Measurements from ENCODE around the gene ZNF467. TPM values are rescaled to one million over a fixed set of nuclear protein-coding genes. Genes with fewer than 3 reads are reported as not detected.

ZNF467 gene
- total and polyA plus RNA-seq, 2 of the 8 experiments (the other 6 are each of a cell fraction or from before 2014, with no cell fraction given) = 0.50 to 0.51 TPM

- H4K5ac ChIP-seq (ENCODE audit: insufficient read length, low read depth, low read length) = no peak overlapping the region
- no peak overlapping the region for H3K4me2 ChIP-seq (ENCODE audit: insufficient read depth in 1 of 2, low read depth in 2 of 2, low read length in 2 of 2)
- H3K36me3 ChIP-seq (ENCODE audit: control insufficient read depth in 2 of 4, insufficient read depth in 4 of 4, low read length in 3 of 4) = no peaks in the 10 kb centered on the region
- peaks cover 8 to 44% (median 35%) of the 10 kb centered on the region in 4 experiments for H3K27me3 ChIP-seq (replicated peaks in 1 of 4; ENCODE audit: control insufficient read depth in 3 of 4, extremely low read depth in 1 of 4, insufficient read depth in 3 of 4, low read length in 3 of 4)
- H3K56ac ChIP-seq (replicated peaks; ENCODE audit: insufficient read length, low read depth, low read length) = no peak overlapping the region
- H3K4me1 ChIP-seq (replicated peaks in 1 of 4; ENCODE audit: control insufficient read depth in 3 of 4, insufficient read depth in 4 of 4, low read length in 3 of 4) = peaks cover 0 to 4% (median 2%) of the 10 kb centered on the region in 4 experiments; a peak in 5 of 7 replicates
- no peaks in the 10 kb centered on the region for H3K9me3 ChIP-seq (ENCODE audit: insufficient read depth in 2 of 2, low read depth in 1 of 2, low read length in 1 of 2)
- H2AFZ ChIP-seq (ENCODE audit: low read length) = no peak overlapping the region
- H2BK20ac ChIP-seq (ENCODE audit: low read length) = no peak overlapping the region
- H4K8ac ChIP-seq (ENCODE audit: extremely low read depth, insufficient read depth, low read length) = peak overlapping the region; percentile 64; the same call in 1 of the 2 replicates
- no peak overlapping the region for H3K9ac ChIP-seq (replicated peaks in 1 of 4; ENCODE audit: extremely low read depth in 1 of 4, low read depth in 3 of 4, low read length in 3 of 4)
- TF ChIP-seq RNF2 (IDR thresholded peaks at IDR 0.05; ENCODE audit: borderline replicate concordance, low read depth, low read length, missing control alignments, poor library complexity, severe bottlenecking) = no peak
- ChIA-PET POLR2A (ENCODE audit: partially characterized antibody) (interaction anchor here (1.9 kb wide), 1 partner anchor 17 kb away, joined by 6 read pairs; no protein-coding TSS in a partner anchor), CTCF (ENCODE audit: partially characterized antibody) (interaction anchor here (0.8 to 11.8 kb wide), 18 partner anchors 12 to 285 kb away, joined by 3 to 120 read pairs (median 5); partner anchors contain the start of gene ZNF467)
- no peak overlapping the region for H4K91ac ChIP-seq (replicated peaks; ENCODE audit: insufficient read length, low read length)
- DNase-seq (ENCODE audit: low read depth in 1 of 2, low spot score in 2 of 2) (no peak), FAIRE-seq (no peak)
- no peak overlapping the region for H3K18ac ChIP-seq (ENCODE audit: extremely low read depth, low read length)
- no peak overlapping the region for H3K4ac ChIP-seq (replicated peaks; ENCODE audit: insufficient read length, low read depth, low read length)
- H3K27ac ChIP-seq (ENCODE audit: low read depth, low read length) = no peak overlapping the region
- no peak overlapping the region for H3K23ac ChIP-seq (ENCODE audit: insufficient read length)
- H3K23me2 ChIP-seq (ENCODE audit: low read depth, low read length) = peaks cover 2% of the 10 kb centered on the region; the same call in 1 of the 2 replicates
- peaks cover 0 to 2% of the 10 kb centered on the region in 2 experiments for H4K20me1 ChIP-seq (replicated peaks in 1 of 2; ENCODE audit: control insufficient read depth in 1 of 2, insufficient read depth in 2 of 2, low read length in 2 of 2)
- H2BK12ac ChIP-seq (ENCODE audit: low read depth, low read length) = no peak overlapping the region; the same call in 1 of the 2 replicates
- H3K4me3 ChIP-seq (ENCODE audit: extremely low read depth in 1 of 4, insufficient read depth in 2 of 4, low read depth in 3 of 4, low read length in 4 of 4) = no peak overlapping the region
- no peak overlapping the region for H2BK120ac ChIP-seq (replicated peaks; ENCODE audit: low read depth, low read length)
- WGBS, 2 experiments (ENCODE audit: extremely low coverage in 1 of 2, insufficient coverage in 1 of 2, insufficient read length in 1 of 2, insufficient replicate concordance in 2 of 2, low coverage in 1 of 2, low lambda C conversion rate in 2 of 2, missing lambda C conversion rate in 1 of 2) = 73% methylated on average over 19 of the region's 19 CpGs; no CpG with 5 or more reads in 1 of the 2 experiments
- no peaks in the 10 kb centered on the region for H3K79me2 ChIP-seq (ENCODE audit: control insufficient read depth in 1 of 2, insufficient read depth in 2 of 2, low read length in 2 of 2)
- no peaks in the 10 kb centered on the region for H3K79me1 ChIP-seq (ENCODE audit: low read depth, low read length)
- H3K14ac ChIP-seq (ENCODE audit: insufficient read length) = no peak overlapping the region
- no peak overlapping the region for H2BK15ac ChIP-seq (ENCODE audit: low read length)
- H2AK5ac ChIP-seq (ENCODE audit: low read depth, low read length) = 0 out of 2 replicates have a peak overlapping the region, but pooled peaks have one; percentile 41
- no peak overlapping the region for H2BK5ac ChIP-seq (ENCODE audit: low read depth, low read length)
Measured at GRCh38 chr7:149789101-149789500, 15.7 kb upstream of the ZNF467 start.

Data from H1 (cell line).